ENCODE data around the gene P2RX1. TPM values are rescaled to one million over a fixed set of nuclear protein-coding genes. Genes with fewer than 3 reads are reported as not detected.
A peak's percentile ranks its signal among the peaks of the same experiment; 100 is the strongest.

The P2RX1 gene
- total and polyA plus RNA-seq, 2 donors (not counting 1 experiment from before 2014, with no cell fraction given): 25.7 to 84.7 TPM

DNA sequence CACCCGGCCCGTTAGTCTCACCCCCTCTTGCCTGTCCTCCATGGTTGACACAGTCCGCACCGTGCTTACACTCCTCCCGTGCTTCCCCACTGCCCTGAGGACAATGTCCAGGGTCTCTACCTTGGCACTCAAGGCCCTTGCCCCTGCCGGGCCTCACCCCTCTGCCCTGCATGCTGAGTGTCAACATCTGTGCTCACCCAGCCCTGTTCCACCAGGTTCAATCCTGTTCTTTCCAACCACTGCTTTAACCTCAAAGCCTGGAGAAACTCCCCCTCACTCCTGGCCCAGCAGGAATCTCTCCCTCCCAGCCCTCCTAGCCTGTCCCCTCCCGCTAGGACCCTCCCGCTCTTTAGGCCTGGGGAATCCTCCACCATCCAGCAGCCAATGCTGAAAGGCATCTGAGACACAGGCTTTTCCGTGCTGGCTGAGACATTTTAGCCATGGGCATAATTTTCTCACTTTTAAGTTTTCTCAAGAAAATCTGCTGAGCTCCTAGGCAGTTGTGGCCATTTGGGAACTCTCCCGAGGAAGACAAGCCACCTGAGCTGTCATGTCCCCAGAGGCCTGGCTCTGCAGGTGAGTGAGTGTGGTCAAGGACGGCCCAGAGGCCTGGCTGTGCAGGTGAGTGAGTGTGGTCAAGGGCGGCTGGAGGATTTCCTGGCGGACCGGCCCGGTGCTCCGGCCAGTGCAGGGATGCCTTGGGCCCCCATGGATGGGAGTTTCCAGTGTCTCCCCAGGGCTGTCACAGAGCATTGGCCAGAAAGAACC lies 10.8 kb upstream of the P2RX1 start:
- CTCF ChIA-PET: interaction anchor here (0.6 to 5.6 kb wide), 2 partner anchors 13 to 84 kb away, joined by 3 to 30 read pairs; no protein-coding TSS in a partner anchor
- H3K4me3 ChIP-seq (ENCODE audit: control extremely low read depth in 1 of 5, extremely low read depth in 1 of 5, insufficient read depth in 1 of 5, low read depth in 2 of 5, low read length in 4 of 5): no peak overlapping the region

More for the DNA sequence above, 10.8 kb upstream of the P2RX1 start:
- Histone ChIP-seq H3K9ac (ENCODE audit: low read length) (no peak overlapping the region), H3K27ac (ENCODE audit: low read length in 2 of 2) (peak overlapping the region in 1 of 2 donors; percentile 25), H3K79me2 (ENCODE audit: control insufficient read depth, insufficient read depth, low read length) (peaks cover 6% of the 10 kb centered on the region), H3K27me3 (replicated peaks in 1 of 4; ENCODE audit: control extremely low read depth in 1 of 4, control insufficient read depth in 3 of 4, insufficient read depth in 4 of 4, low read length in 3 of 4) (no peaks in the 10 kb centered on the region), H3K9me3 (ENCODE audit: control extremely low read depth in 1 of 3, control insufficient read depth in 2 of 3, insufficient read depth in 1 of 3, low read length in 2 of 3) (no peaks in the 10 kb centered on the region), H2AFZ (ENCODE audit: insufficient read depth, low read depth, low read length, poor library complexity, severe bottlenecking) (no peak overlapping the region), H4K20me1 (ENCODE audit: control insufficient read depth, insufficient read depth, low read length, poor library complexity, severe bottlenecking) (peaks cover 63% of the 10 kb centered on the region), H3K36me3 (replicated peaks in 1 of 2; ENCODE audit: control extremely low read depth in 1 of 2, control insufficient read depth in 1 of 2, extremely low read depth in 1 of 2, insufficient read depth in 2 of 2, low read length in 1 of 2) (peaks cover 11 to 67% of the 10 kb centered on the region in 2 experiments), H3K4me2 (replicated peaks; ENCODE audit: low read depth, low read length, poor library complexity, severe bottlenecking) (no peak overlapping the region), H3K4me1 (ENCODE audit: control insufficient read depth in 2 of 2, insufficient read depth in 2 of 2, low read length in 2 of 2) (peaks cover 0 to 11% of the 10 kb centered on the region in 2 donors)
- no peak for TF ChIP-seq EZH2 (IDR thresholded peaks at IDR 0.05; ENCODE audit: borderline replicate concordance, insufficient read depth, low read depth, low read length, poor library complexity, severe bottlenecking)
- TF ChIP-seq CTCF (IDR thresholded peaks at IDR 0.05): no peak
- POLR2A ChIA-PET: no interaction called here
- DNase-seq (no peak), ATAC-seq (ENCODE audit: low read depth) (no peak)
- Mint-ChIP-seq H3K4me1 (peaks cover 31% of the 10 kb centered on the region), H3K4me3 (no peak overlapping the region), H3K27ac (peak overlapping the region; percentile 59), H3K9me3 (ENCODE audit: insufficient read depth) (no peaks in the 10 kb centered on the region), H3K27me3 (no peaks in the 10 kb centered on the region)
- intact Hi-C loops (cut with micrococcal nuclease): no loop called here
- WGBS (ENCODE audit: insufficient coverage): 92% methylated on average over 16 of the region's 16 CpGs
